GM18508 (cell line): ENCODE results near the gene UNC5A.

ENCODE experiments used
- ATAC-seq: cut with Tn5 transposase; IDR thresholded peaks from one replicate; pipeline ENCODE4 v1.9.1; 2021; ENCODE audit warnings: moderate number of reproducible peaks; ENCODE audit not compliant: insufficient read depth, unreplicated experiment

Gene UNC5A

DNA sequence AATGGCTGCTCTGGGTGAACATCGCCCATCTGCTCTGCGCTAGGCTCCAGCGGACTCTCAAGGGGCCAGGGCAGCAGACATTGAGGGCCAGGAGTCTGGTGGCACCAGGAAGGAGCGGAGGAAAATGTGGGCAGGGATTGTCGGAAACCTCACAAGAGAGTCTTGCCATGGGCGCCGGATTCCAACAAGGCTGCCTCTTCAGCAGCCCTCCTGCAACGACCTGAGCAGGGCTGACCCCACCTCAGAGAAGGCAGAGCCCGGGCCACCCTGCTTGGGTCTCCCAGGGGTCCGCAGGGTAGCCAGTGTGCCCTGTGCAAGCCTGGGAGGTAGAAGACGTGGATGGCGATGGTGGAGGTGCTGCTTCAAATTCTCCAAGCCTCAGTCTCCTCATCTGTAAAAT, 11.4 kb upstream of the UNC5A start:
- no peak for ATAC-seq

DNA sequence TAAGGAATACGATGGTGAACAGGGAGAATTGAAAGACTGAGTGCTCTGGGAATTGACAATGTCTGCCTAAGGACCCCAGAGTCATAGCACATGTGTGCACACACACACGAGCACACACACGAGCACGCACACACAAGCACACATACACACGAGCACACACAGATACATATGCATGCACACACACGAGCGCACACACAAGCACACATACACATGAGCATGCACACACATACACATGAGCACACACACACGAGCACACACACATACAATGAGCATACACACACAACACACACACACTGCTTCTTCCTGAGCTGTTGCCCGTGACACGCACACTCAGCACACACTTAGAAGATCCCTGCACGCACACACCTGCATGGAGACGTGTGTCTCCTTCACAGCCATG, 10.9 kb upstream of the UNC5A start:
- ATAC-seq = no peak

DNA sequence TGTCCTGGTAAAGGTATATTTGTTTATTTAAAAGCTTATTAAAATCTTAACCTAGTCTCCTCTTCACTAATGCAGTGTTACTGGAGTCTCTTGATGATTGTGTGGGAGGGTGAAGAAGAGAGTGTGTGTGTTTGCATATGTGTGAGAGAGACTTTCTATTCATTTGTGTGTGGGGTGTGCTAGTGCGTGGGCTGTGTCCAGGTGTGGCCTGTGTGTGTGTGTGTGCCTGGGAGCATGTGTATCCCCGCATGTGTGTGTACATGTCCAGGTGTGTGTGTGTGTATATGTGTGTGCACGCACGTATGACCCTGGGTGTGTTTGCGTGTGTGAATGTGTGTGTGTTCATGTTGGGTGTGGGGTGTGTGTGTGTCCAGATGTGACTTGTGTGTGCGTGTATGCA, 10.3 kb upstream of the UNC5A start:
- no peak for ATAC-seq

DNA sequence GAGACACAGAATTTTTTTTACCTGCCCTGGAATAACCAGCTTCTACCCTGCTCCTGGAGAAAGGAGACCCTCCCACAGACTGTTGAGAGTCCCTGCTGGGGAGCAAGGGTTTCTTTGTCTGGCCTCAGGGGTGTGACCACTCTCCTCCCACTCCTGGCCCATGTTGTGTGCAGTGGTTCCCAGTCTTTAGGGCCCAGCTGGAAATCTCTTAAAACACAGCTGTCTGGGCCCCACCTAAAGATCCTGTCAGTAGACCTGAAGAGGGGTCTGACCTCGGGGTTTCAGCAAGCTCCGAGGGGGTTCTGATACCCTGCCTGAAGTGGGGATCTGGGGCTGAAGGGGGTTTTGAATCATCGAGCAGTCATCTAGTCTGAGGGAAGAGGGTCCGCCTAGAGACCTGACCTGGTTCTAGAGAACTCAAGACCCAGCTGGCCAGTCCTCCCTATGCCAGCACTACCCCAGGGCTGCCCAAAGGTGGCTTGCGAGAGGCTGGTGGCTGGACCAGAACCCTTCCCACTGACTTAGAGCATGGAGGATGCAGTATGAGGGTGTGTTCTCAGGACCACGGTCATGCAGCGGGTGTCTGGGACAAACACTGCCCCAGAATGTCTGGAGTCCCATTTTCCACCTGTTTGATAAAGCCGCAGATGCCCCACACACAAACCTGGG, 8.1 kb upstream of the UNC5A start:
- no peak for ATAC-seq

DNA sequence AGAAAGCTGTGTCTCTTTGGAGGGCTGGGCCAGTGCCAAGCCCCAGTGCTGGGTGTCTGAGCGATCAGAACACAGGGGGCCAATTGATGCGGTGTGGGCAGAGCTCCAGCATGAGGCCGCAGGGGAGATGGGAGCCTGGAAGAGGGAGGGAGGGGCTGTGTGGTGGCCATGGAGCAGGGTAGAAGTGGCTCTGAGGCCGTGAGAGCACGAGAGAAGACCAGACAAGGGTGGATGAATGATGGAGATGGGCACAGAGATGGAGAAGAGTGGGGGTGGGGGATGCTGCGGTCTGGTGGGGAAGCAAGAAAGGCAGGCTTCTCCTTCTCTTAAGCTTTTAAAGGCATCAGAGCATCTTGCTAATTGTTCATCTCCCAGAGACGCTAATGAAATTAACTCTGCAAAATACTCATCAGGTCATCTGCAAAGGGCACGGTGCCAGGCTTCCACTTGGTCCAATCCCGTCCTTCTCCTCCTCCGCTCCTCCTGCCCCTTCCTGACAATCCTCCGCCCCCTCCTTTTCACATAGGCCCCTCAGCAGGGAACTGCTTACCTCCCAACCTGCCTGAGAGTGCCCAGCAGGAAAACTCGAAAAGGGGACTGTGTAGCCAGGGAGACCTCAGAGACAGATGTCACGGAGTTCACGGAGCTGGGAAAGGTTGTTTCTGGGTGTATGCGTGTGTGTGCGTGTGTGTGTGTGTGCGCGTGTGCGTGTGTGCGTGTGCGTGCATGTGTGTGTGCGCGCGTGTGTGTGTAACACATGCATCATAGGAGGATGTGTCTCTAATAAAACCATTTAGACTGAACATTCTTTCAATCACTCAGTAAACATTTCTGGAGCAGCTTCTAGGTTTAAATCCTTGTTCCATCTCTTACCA, 7.1 kb upstream of the UNC5A start:
- no peak for ATAC-seq

DNA sequence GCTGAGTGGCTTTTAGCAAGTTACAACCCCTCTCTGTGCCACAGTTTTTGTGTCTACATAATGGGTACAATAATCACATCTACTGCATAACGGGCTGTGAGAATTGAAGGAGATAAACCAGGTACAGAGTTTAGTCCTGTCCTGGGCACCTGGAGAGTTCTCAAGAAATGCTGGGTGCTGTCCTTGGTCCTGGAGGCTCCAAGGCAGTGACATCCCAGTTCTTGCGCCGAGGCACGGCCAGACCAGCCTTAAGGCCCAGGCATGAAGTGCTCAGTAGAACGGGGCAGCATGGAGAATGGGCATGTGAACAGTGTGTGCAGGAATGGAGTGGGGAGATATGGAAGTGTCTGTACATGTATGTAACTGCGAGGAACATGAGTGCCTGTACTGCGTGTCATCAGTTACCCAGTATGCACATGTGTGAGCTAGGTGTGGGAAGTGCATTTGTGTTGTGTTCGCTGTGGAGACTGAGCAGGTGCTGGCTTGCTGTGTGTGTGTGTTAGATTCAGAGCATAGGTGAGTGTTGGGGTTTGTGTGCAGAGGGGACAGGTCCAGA, 6.3 kb upstream of the UNC5A start:
- ATAC-seq = no peak

DNA sequence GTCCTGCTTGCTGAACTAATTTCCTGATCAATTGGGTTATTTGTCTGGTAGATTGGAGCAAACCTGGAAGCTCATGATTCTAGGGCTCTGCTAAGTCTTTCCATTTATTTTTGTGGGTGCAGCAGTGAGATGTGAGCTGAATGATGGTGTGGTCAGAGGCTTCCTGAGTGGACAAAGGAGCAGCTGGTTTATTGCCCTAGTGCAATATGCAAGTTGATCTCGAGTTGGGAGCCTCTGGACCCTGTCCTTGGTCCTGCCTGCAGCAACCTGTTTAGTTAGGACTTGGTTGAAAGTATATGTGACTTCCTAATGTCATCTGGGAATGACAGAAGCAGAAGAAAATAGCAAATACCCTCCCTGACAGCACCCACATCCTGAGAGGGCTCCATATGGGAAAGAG, 4.2 kb upstream of the UNC5A start:
- no peak for ATAC-seq

DNA sequence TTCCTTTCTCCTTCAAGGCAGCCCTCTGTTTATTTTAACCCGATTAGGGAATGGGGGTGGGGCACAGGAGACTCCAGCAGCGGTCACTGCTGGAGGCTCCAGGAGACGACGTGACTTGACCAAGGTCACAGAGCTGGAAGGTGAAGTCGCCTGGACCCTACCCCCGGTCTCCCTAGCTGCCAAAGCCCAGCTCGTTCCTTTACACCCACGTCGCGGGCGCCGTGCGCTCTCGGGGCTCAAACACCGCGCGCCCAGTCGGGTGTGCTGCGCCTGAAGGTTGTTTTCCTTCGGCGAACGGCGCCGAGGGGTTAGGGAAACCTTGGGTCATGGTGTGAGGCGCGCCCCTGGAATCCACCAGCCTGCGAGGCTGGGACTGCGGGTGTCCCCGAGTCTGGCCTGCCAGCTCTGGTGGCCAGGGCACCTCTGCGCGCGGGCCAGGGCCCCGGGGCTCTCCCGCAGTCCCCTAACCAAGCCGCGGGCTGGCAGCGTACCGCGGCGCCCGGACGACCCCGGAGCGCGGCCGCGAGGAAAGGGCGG, 747 bp upstream of the UNC5A start:
- no peak for ATAC-seq

DNA sequence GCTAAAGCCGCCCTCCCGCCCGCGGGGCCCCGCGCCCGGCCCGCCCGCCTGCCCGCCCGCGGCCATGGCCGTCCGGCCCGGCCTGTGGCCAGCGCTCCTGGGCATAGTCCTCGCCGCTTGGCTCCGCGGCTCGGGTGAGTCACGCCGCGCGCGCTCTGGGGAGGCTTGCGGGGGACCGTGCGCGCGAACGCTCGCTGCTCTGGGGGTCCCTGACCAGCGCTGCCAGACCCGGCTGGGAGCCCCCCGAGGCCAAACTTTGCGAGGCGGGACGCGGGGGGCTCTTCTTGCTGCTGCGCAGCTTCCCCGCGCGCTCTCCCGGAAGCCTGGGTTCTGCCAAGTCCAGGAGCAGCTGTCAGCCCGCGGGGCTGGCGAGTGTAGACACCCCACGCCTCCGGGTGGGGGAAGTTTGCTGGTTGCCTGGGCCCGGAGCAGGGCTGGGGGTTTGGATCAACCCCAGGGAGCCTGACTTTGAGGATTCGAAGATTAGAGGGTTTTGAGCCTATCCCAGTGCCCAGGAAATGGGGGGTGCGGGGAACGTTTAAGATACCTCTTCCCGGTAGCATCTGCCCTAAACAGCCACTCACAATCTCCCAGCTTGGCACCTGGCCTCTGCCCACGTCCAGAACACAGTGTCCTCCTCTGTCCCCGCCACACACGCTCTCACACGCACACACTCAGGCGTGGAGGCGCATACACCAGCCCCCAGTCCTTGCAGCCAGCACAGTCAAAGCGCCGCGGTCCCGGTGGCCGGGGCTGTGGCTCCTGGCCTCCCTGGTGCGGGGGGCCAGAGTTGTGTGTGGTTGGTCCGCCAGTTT, 535 bp downstream of the UNC5A start:
- ATAC-seq = no peak

DNA sequence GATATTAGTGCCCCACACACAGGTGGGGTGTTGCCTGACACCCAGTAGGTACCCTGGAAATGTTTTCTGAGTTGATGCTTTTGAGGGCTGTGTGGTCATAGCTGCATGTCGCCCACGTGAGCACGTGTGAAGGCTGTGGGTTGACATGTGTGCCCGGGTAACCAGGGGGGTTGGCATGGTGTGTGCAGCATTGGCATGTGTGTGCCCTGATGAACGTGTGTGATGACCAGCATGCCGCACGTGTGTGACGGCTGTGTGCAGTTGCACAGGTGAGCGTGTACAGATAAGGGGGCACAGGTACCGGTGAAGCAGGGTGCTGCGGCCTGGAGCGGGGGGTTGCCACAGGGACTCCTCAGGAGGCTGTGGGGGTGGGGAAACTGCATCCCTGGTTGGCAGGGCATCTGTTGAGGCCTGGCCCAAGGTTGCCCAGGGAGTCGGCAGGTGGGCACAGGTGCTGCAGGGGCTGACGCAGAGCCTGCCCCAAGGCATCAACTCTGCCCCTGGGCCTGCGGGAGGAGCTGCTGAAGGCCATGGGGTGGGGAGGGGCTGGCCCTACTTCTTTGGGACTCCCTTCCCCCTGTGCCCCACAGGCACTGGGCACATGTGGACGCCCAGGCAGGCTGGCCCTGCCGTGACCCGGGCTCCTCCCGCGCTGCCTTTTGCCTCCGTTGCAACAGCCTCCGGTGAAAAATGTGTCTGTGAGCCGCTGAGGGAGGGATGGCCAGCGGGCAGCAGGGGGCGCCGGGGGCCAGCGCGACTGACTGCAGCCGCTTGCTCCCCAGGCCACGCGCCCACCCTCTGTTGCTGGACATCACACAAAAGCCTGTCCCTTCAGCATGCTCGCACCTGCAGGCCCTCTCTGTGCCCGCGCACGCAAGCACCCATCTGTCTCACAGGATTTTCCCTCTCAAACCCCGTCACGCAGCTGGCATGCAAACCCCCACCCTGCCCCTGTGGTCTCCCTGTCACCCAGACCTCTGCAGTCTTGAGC, 2.2 kb downstream of the UNC5A start:
- ATAC-seq = no peak

DNA sequence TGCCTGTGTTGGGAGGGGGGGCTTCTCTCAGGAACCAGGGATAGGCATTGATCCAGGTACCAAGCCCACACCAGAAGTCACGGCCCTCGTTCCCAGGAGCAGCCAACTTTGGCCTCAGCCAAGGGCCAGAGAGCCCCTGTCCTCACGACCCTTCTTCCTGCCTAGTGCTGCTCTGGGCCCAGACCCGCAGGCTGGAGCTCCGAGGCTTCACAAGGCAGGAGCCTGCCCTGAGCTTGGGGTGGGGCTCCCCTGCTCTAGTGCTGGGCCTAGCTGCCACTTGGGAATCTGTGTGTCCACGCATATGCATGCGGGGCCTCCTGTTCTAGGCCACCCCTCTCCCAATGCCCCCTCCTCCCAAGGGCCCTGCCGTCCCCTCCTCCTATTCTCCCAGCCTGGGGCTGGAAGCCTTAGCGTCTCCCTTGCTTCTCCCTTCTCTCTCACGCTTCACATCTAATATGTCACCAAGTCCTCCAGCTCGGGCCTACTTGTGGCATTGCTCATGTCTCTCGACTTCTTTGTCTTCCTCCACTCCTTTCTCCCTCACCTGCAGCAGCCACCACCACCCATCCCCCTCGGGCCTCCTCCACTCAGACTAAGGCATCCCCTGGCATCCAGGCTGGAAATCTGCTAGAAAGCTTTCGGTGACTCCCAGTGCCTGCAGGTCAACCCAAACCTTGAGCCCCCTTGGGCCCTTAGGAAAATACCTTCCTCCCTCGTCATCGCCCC, 3.4 kb downstream of the UNC5A start:
- no peak for ATAC-seq

DNA sequence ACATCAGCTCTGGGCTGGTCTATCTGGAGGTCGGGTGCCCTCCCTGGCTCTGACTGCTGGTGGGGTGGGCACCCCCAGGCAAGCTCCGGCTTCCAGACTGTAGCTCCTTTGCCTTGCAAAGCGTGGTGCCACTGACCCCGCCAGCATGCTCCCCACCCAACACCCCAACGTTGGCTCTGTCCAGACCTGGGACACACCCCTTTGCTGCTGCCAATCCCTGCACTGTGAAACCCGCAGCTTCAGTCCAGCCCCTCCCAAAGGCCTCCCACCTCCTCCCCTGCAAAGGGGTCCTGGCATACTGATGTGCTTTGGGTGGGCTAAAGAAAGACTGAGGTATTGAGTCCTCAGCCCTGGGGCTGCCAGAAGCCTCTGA, 3.9 kb downstream of the UNC5A start:
- no peak for ATAC-seq

DNA sequence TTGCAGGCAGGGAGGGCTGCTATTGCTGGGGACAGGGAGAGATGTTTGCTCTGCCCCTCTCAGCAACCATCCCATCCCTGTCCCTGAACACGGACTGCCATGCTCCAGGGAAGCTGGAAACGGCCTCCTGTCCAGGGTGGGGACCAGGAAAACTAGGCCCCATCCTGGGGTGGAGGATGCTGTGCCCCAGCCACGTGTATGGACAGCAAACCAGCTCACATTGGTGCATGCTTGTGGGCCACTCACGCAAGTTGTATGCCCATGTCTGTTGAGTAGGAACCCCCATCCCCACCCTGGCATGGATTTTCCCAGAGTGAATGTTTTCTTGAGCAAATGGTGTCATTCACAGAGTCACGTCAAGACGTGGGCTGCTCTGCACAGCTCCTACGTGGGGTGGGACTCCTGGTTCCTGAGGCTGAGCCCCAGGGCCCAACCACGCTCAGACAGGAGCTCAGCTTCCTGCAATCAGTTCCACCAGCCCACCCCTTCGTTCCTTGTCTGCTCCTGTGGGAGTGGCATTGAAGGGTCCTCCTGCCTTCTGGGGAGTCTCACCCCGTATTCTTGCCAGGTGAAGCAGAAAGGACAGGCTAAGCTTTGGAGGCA, 4.6 kb downstream of the UNC5A start:
- ATAC-seq = no peak

DNA sequence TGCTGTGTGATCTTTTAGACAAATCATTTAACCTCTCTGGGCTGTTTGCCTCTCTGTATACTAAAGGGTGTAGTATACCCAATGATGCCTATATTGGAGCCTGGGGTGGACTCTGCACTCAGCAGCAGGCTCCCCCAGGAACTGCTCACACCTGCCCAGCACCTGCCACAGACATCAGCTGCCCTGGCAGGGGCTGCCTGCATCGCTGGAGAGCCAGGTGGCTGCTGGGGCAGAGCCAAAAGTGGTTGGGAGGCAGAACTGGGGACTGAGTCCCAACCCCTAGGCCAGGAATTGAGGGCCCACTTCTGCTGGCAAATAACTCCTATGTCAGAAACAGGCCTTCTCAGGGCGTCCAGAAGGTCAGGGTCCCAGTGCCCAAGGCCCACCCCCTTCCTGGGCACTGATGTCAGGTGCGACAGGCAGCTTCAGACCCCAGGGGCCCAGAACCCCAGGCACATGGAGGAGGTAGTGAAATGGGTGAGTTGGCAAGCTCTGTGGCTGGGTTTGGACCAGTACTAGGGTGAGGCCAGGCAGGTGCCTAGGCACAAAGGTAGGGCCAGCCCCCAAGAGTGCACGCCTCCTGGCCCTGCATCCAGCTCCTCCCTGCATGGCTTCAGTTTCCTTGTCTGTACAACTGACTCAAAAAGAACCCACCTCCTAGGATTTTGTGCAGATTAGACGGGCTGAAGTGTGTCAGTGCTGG, 5.8 kb downstream of the UNC5A start:
- ATAC-seq = no peak

DNA sequence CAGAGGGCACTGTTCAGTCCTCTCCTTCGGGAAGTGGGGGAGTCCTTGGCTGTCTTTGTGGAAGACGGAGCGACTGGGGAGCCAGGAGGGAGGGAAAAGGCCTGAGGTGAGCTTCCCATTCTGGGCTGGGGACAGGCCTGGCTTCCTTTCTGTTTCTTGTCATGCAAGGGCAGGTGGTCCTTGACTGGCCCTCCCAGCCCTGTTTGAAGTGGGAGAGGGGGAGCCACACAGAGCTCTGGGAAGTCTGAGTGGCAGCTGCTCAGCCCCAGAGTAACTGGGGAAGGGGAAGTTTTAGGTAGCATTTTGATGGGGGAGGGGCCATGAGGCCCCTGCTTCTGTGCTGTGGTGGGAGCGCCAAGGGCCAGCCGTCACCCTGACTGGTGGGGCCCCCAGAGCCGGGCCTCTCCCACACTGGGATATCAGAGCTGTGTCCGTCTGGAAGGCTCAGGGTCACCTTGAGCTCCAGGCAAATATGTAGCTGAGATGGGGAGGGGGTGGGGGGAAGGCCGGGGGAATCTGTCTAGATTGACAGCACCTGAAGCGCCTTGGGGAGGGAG, 6.5 kb downstream of the UNC5A start:
- no peak for ATAC-seq

DNA sequence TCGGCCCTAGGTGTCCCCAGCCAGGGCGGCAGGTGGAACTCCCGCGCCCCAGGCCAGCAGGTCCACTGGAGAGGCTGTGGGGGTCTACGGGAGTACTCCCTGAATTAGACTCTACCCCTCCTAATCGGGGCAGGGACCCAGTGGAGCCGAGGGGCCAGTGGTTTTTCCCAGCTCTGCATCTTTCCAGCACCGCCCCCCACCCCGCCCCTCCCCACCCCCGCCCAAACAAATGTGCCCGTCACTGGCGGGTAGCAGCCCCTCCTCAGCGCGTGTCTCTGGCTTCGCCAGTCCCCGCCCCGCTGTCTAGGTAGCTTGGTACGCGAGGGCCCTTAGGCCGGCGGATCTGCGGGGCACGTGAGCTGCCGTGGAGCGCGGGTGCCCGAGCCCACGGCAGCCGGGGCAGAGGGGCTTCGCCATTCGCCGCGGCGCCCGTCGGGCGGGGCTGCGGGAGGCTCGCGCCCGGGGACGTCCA, 7.0 kb downstream of the UNC5A start:
- no peak for ATAC-seq

DNA sequence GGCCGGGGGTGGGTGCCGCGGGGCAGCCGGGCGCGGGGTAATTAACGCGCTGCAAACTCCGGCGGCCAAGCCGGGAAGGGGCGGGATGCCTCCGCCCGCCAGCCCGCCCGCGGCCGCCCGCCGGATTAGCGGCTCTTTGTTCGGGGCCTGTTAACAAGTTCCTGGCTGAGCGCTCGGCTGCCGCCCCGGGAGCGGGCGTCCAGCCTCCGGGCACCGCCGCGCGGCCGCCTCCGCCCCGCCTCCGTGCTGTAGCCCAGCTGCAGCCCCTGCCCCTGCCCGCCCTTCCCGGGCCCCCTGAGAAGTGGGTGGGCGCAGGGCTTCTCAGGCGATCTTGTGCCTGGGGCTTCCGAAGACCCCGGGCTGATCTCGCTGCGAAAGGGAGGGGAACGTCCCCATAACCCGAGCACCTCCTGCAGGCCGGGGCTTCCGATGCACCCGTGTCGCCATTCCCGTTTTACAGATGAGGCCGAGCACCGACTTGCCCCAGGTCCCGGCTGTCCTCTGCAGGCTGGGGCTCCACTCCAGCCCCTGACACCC, 7.5 kb downstream of the UNC5A start:
- ATAC-seq = peak; percentile 13
